NB4 (cell line): ENCODE results near the gene NUDT15.

ENCODE experiments used
- DNase-seq: peaks from one replicate; pipeline ENCODE4 v3.0.0; 2010; ENCODE audit warnings: low read depth
- H3K4me3 ChIP-seq: one replicate; pipeline ENCODE4 v1.5.1; 2011; ENCODE audit warnings: mild to moderate bottlenecking, low read depth, low read length, moderate library complexity
- CTCF ChIP-seq: IDR thresholded peaks from one replicate; pipeline ENCODE4 v1.5.1; 2012; ENCODE audit warnings: low read depth, low read length
- MAX ChIP-seq: IDR thresholded peaks from 2 replicates; pipeline ENCODE4 v1.6.1; 2011; ENCODE audit warnings: low read depth, low read length
- MYC ChIP-seq: IDR thresholded peaks from 2 replicates; pipeline ENCODE4 v1.6.1; 2011; ENCODE audit warnings: low read depth, low read length
- POLR2A ChIP-seq: IDR thresholded peaks from 2 replicates; pipeline ENCODE4 v1.6.1; 2011; ENCODE audit warnings: mild to moderate bottlenecking; ENCODE audit not compliant: insufficient read length; ENCODE audit errors: extremely low read depth

NUDT15 gene

DNA sequence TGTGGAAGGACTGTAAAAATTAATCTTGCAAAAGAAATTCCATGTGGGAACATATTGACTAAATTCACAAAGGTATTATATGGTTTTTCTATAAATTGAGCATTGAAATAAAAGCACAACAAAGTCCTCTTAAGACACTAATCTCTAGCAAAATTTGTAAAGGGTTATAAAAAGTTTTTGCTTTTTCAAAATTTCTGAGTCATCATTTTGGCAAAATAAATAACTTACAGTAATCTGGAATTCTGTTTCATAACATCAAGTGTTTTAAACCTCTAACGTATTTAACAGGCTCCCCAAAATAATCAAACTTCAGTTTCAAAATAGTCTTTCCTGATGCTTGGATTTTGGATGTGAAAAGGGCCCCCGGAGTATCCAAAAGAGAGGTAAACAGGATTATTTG is 31.4 kb downstream of the NUDT15 start:
- H3K4me3 ChIP-seq: no peak overlapping the region
- TF ChIP-seq MAX (no peak), CTCF (no peak), POLR2A (no peak), MYC (no peak)
- no peak for DNase-seq

DNA sequence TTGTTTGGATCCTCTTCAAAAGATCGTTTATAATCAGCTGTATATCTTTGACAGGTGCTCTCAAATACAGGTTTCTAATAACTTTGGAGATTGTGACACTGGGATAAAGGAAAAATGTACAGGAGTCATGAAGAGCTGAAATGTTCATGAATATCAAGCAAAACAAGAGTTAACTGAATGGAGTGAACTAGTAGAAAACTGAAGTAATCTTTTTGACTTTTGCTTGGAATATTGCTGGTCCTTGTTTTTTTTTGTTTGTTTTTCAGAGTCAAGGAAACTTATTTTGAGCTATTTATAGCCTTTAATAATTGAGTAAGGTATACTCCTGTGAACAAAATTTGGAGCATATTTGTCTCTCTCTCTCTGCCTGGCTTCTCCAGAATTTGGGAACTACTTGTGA is 32.0 kb downstream of the NUDT15 start:
- no peak for TF ChIP-seq CTCF
- no peak for TF ChIP-seq MAX
- no peak for TF ChIP-seq POLR2A
- no peak for TF ChIP-seq MYC
- DNase-seq: no peak
- no peak overlapping the region for H3K4me3 ChIP-seq

GRCh38 chr13:48070942-48071341 is 33.4 kb downstream of the NUDT15 start:
- DNase-seq: no peak
- no peak for TF ChIP-seq MAX
- no peak for TF ChIP-seq MYC
- no peak for TF ChIP-seq POLR2A
- no peak for TF ChIP-seq CTCF
- H3K4me3 ChIP-seq: no peak overlapping the region

GRCh38 chr13:48072304-48072703 is 34.8 kb downstream of the NUDT15 start:
- no peak for DNase-seq
- TF ChIP-seq CTCF: no peak
- TF ChIP-seq MAX: no peak
- TF ChIP-seq POLR2A: no peak
- TF ChIP-seq MYC: no peak
- no peak overlapping the region for H3K4me3 ChIP-seq

GRCh38 chr13:48072787-48073186 is 35.3 kb downstream of the NUDT15 start:
- TF ChIP-seq MAX (no peak), MYC (no peak), POLR2A (no peak)
- no peak overlapping the region for H3K4me3 ChIP-seq
- DNase-seq: no peak

GRCh38 chr13:48074006-48074405 is 36.5 kb downstream of the NUDT15 start:
- no peak for DNase-seq
- no peak for TF ChIP-seq MYC
- TF ChIP-seq MAX: no peak
- TF ChIP-seq CTCF: no peak
- TF ChIP-seq POLR2A: no peak
- no peak overlapping the region for H3K4me3 ChIP-seq
